HCT116 (cell line): Measurements from ENCODE around the gene ZC3H7A. TPM values are rescaled to one million over a fixed set of nuclear protein-coding genes. Genes with fewer than 3 reads are reported as not detected.

Source experiments
- ATAC-seq: fragments of 200-7000 bp; cut with Tn5 transposase; 2 replicates; pipeline ENCODE4 v1.9.1; 2020; ENCODE audit warnings: mild to moderate bottlenecking, moderate library complexity
- BruUV-seq: library from RNA; stranded (reverse); fragments of 400-500 nt; replicated peaks from 2 replicates; lab custom pipeline; 2021; lab: Mats Ljungman, UMichigan
- CTCF ChIA-PET: fragments of 300-600 bp; sonication (Branson Sonifier 250); formaldehyde crosslinking; loops from one replicate; lab custom pipeline; 2021; ENCODE audit warnings: antibody characterized with exemption; lab: Charles Lee
- POLR2A ChIA-PET: fragments of 300-600, 350-600 bp; sonication (Branson Sonifier 250); formaldehyde crosslinking; loops from one replicate; lab custom pipeline; 2021; ENCODE audit warnings: antibody characterized with exemption; lab: Charles Lee
- RAD21 ChIA-PET, 2 experiments: fragments of 300-600 bp; sonication (Branson Sonifier 250); formaldehyde crosslinking; loops; one replicate each; lab custom pipeline; 2023; ENCODE audit warnings: low total read pairs in 2 of 2; ENCODE audit not compliant: uncharacterized antibody in 2 of 2, unreplicated experiment in 2 of 2, low non-redundant PET in 1 of 2; lab: Charles Lee
- DNase-seq: peaks from one replicate; pipeline ENCODE4 v3.0.0-alpha.2; 2010; ENCODE audit warnings: low read depth, low spot score
- H2AFZ ChIP-seq: fragments of 200-600 bp; shearing (Covaris generic), sonication (generic); 2 replicates; pipeline ENCODE4 v1.6.1; 2017; ENCODE audit warnings: low read depth, mixed run types, mixed read lengths, antibody characterized with exemption, low read length; ENCODE audit not compliant: poor library complexity, severe bottlenecking
- H3K27ac ChIP-seq: 2 replicates; pipeline ENCODE4 v1.5.1; 2012; ENCODE audit warnings: low read depth, low read length
- H3K27me3 ChIP-seq: fragments of 200-600 bp; sonication (generic); 2 replicates; pipeline ENCODE4 v1.6.1; 2016; ENCODE audit warnings: mixed run types, low read length, mixed read lengths; ENCODE audit not compliant: insufficient read depth
- H3K36me3 ChIP-seq, 2 experiments: fragments of 200-500 bp in 1 of 2; fragments of 200-600 bp in 1 of 2; sonication (Bioruptor generic) in 1 of 2; sonication (generic) in 1 of 2; 2 replicates each; pipeline versions ENCODE4 v1.5.1 to v1.6.1; 2014 to 2016; ENCODE audit warnings: low read length in 2 of 2, inconsistent platforms in 1 of 2, mixed read lengths in 1 of 2, mixed run types in 1 of 2; ENCODE audit not compliant: insufficient read depth in 2 of 2, control insufficient read depth in 1 of 2
- H3K4me1 ChIP-seq, 2 experiments: fragments of 200-600 bp in 1 of 2; sonication (generic) in 1 of 2; 2 replicates each; pipeline versions ENCODE4 v1.5.1 to v1.6.1; 2012 to 2017; ENCODE audit warnings: low read length in 2 of 2, inconsistent platforms in 1 of 2, mild to moderate bottlenecking in 1 of 2, mixed read lengths in 1 of 2, mixed run types in 1 of 2, moderate library complexity in 1 of 2; ENCODE audit not compliant: insufficient read depth in 2 of 2, control insufficient read depth in 1 of 2
- H3K4me2 ChIP-seq: fragments of 200-600 bp; sonication (generic); 2 replicates; pipeline ENCODE4 v1.6.1; 2017; ENCODE audit warnings: mixed run types, low read length, mixed read lengths
- H3K4me3 ChIP-seq, 2 experiments: fragments of 200-600 bp in 1 of 2; sonication (generic) in 1 of 2; replicated peaks in 1 of 2; 2 replicates each; pipeline ENCODE4 v1.5.1; 2011 to 2016; ENCODE audit warnings: low read length in 2 of 2, control low read depth in 1 of 2, low read depth in 1 of 2, mild to moderate bottlenecking in 1 of 2, mixed read lengths in 1 of 2, mixed run types in 1 of 2
- H3K79me2 ChIP-seq: fragments of 200-600 bp; sonication (generic); 2 replicates; pipeline ENCODE4 v1.6.1; 2017; ENCODE audit warnings: mild to moderate bottlenecking, mixed run types, low read length, moderate library complexity, mixed read lengths; ENCODE audit not compliant: insufficient read depth
- H3K9ac ChIP-seq: fragments of 200-600 bp; sonication (generic); 2 replicates; pipeline ENCODE4 v1.6.1; 2016; ENCODE audit warnings: low read length, mixed read lengths
- H3K9me2 ChIP-seq: fragments of 200-600 bp; sonication (generic), shearing (Covaris generic); 2 replicates; pipeline ENCODE4 v1.6.1; 2017; ENCODE audit warnings: mixed run types, mild to moderate bottlenecking, moderate library complexity; ENCODE audit not compliant: insufficient read depth
- H3K9me3 ChIP-seq, 2 experiments: fragments of 200-500 bp in 1 of 2; fragments of 200-600 bp in 1 of 2; sonication (Bioruptor generic) in 1 of 2; sonication (generic) in 1 of 2; 2 replicates each; pipeline ENCODE4 v1.6.1; 2014 to 2017; ENCODE audit warnings: low read length in 2 of 2, mixed read lengths in 2 of 2, inconsistent platforms in 1 of 2, low read depth in 1 of 2, mild to moderate bottlenecking in 1 of 2, mixed run types in 1 of 2, moderate library complexity in 1 of 2; ENCODE audit not compliant: control insufficient read depth in 1 of 2, insufficient read depth in 1 of 2
- H4K20me1 ChIP-seq: fragments of 200-600 bp; sonication (generic), shearing (Covaris generic); 2 replicates; pipeline ENCODE4 v1.6.1; 2017; ENCODE audit warnings: mixed run types, mild to moderate bottlenecking, moderate library complexity; ENCODE audit not compliant: insufficient read depth
- ELF1 ChIP-seq: IDR thresholded peaks from 2 replicates; pipeline ENCODE4 v1.6.1; 2012; ENCODE audit warnings: low read depth, borderline replicate concordance
- FOSL1 ChIP-seq: IDR thresholded peaks from 2 replicates; pipeline ENCODE4 v1.6.1; 2012; ENCODE audit warnings: low read depth
- JUND ChIP-seq: IDR thresholded peaks from 2 replicates; pipeline ENCODE4 v1.6.1; 2012
- POLR2A ChIP-seq: IDR thresholded peaks from 2 replicates; pipeline ENCODE4 v1.7.0; 2011; ENCODE audit warnings: borderline replicate concordance; ENCODE audit not compliant: insufficient read depth, insufficient read length; ENCODE audit errors: extremely low read depth
- POLR2AphosphoS5 ChIP-seq: IDR thresholded peaks from 2 replicates; pipeline ENCODE4 v1.6.1; 2011; ENCODE audit warnings: mild to moderate bottlenecking, low read depth, low read length, moderate library complexity
- REST ChIP-seq: IDR thresholded peaks from 2 replicates; pipeline ENCODE4 v1.6.1; 2012; ENCODE audit warnings: low read depth
- SIN3A ChIP-seq: IDR thresholded peaks from 2 replicates; pipeline ENCODE4 v1.6.1; 2012; ENCODE audit warnings: low read depth
- SP1 ChIP-seq: IDR thresholded peaks from 2 replicates; pipeline ENCODE4 v1.6.1; 2012; ENCODE audit warnings: low read depth
- TCF7L2 ChIP-seq: IDR thresholded peaks from 2 replicates; pipeline ENCODE4 v1.7.0; 2011; ENCODE audit warnings: borderline replicate concordance, inconsistent platforms; ENCODE audit not compliant: insufficient read depth, insufficient read length; ENCODE audit errors: extremely low read depth
- YY1 ChIP-seq: IDR thresholded peaks from 2 replicates; pipeline ENCODE4 v1.6.1; 2011; ENCODE audit warnings: low read length, low read depth, moderate library complexity, mild to moderate bottlenecking; ENCODE audit not compliant: insufficient replicate concordance; ENCODE audit errors: extremely low read depth
- ZBTB33 ChIP-seq: IDR thresholded peaks from 2 replicates; pipeline ENCODE4 v1.6.1; 2011; ENCODE audit warnings: mild to moderate bottlenecking, low read length, moderate library complexity; ENCODE audit not compliant: insufficient replicate concordance; ENCODE audit errors: extremely low read depth
- ZFX ChIP-seq: fragments of 450-650 bp; IDR thresholded peaks from 2 replicates; pipeline ENCODE4 v1.6.1; 2017
- ZNF274 ChIP-seq: fragments of 200-500 bp; sonication (Bioruptor generic); IDR thresholded peaks from 2 replicates; pipeline ENCODE4 v1.6.1; 2014; ENCODE audit warnings: mild to moderate bottlenecking, low read depth, low read length, inconsistent platforms
- intact Hi-C: fragments of 100-400 bp; cut with micrococcal nuclease; formaldehyde crosslinking; loops from 2 replicates; pipeline ENCODE4 v1.10.0; 2022
- total RNA-seq: library from RNA; stranded (reverse); gene quantifications from one replicate; pipeline ENCODE4 v1.2.1, GENCODE V29; 2021; ENCODE audit not compliant: unreplicated experiment
- TF ChIP-seq, protein P1 (sequence below): IDR thresholded peaks from 2 replicates; pipeline ENCODE4 v1.6.1; 2012

The ZC3H7A gene
- total RNA-seq, 1 experiment from 2014 or later: 33.4 TPM

DNA sequence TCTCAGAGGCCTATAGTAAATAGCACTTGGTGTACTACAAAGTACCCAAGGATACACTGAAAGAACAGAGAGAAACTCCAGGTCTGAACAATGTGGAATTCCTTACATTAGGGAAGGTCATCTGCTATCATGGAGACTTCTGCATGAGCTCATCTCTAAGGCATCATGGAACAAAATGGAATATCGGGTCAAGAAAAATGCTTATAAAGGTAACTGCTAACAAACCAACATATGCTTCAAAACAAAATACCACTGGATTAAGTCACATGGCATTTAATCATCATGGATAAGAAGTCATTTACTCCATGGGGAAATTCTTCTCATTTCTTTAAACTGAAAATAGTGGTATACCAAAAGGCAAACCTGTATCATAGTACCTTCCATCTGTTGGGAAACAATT lies 88.6 kb downstream of the ZC3H7A start:
- CTCF ChIA-PET: interaction anchor here (1.6 kb wide), 1 partner anchor 10 kb away, joined by 5 read pairs; no protein-coding TSS in a partner anchor
- RAD21 ChIA-PET: no interaction called here
- no peak for DNase-seq
- ATAC-seq: no peak
- peaks cover 8% of the 10 kb centered on the region; the same call in 1 of the 2 replicates for H3K79me2 ChIP-seq
- no peaks in the 10 kb centered on the region for H3K9me3 ChIP-seq
- H3K27ac ChIP-seq: no peak overlapping the region
- no peak overlapping the region for H2AFZ ChIP-seq
- no TSS peak for BruUV-seq
- no peak overlapping the region for H3K4me2 ChIP-seq
- TF ChIP-seq POLR2A (no peak), ZNF274 (no peak), TCF7L2 (no peak), FOSL1 (no peak), ZBTB33 (no peak), SIN3A (no peak), JUND (no peak), YY1 (no peak), ZFX (no peak), REST (no peak), SP1 (no peak), POLR2AphosphoS5 (no peak), ELF1 (no peak)
- TF ChIP-seq, protein P1, sequence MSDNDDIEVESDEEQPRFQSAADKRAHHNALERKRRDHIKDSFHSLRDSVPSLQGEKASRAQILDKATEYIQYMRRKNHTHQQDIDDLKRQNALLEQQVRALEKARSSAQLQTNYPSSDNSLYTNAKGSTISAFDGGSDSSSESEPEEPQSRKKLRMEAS: no peak
- TF ChIP-seq, all 23 proteins: peak for 0
- POLR2A ChIA-PET: no interaction called here
- Histone ChIP-seq H3K9ac (no peak overlapping the region), H3K4me3 (no peak overlapping the region), H4K20me1 (no peaks in the 10 kb centered on the region), H3K27me3 (no peaks in the 10 kb centered on the region), H3K4me1 (no peaks in the 10 kb centered on the region), H3K9me2 (no peaks in the 10 kb centered on the region), H3K36me3 (no peaks in the 10 kb centered on the region)
- intact Hi-C loops: no loop called here
